Subcutaneous adipose tissue (tissue), 4 donors: ENCODE results near the gene CBX1. TPM values are rescaled to one million over a fixed set of nuclear protein-coding genes. Genes with fewer than 3 reads are reported as not detected.

ENCODE experiments used
- total RNA-seq, 4 donors: library from RNA; depleted of rRNA; stranded (reverse); fragments of >200 nt; gene quantifications; one replicate each; pipeline ENCODE4 v1.1.0, GENCODE V29; 2016
- TF ChIP-seq, protein P1 (sequence below): fragments of 450-650 bp; IDR thresholded peaks from one replicate; pipeline ENCODE4 v1.5.1; 2016; ENCODE audit warnings: low read depth, mild to moderate bottlenecking, control low read depth, antibody characterized with exemption, moderate library complexity

Gene CBX1
- total RNA-seq, 4 donors from 2014 or later, result 21.1 to 32.8 (median 27.9) TPM

DNA sequence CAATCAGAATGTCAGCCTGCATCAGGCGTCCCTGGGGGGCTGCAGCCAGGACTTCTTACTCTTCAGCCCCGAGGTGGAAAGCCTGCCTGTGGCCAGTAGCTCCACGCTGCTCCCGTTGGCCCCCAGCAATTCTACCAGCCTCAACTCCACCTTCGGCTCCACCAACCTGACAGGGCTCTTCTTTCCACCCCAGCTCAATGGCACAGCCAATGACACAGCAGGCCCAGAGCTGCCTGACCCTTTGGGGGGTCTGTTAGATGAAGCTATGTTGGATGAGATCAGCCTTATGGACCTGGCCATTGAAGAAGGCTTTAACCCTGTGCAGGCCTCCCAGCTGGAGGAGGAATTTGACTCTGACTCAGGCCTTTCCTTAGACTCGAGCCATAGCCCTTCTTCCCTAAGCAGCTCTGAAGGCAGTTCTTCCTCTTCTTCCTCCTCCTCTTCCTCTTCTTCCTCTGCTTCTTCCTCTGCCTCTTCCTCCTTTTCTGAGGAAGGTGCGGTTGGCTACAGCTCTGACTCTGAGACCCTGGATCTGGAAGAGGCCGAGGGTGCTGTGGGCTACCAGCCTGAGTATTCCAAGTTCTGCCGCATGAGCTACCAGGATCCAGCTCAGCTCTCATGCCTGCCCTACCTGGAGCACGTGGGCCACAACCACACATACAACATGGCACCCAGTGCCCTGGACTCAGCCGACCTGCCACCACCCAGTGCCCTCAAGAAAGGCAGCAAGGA lies 42.7 kb downstream of the CBX1 start:
- TF ChIP-seq, protein P1, sequence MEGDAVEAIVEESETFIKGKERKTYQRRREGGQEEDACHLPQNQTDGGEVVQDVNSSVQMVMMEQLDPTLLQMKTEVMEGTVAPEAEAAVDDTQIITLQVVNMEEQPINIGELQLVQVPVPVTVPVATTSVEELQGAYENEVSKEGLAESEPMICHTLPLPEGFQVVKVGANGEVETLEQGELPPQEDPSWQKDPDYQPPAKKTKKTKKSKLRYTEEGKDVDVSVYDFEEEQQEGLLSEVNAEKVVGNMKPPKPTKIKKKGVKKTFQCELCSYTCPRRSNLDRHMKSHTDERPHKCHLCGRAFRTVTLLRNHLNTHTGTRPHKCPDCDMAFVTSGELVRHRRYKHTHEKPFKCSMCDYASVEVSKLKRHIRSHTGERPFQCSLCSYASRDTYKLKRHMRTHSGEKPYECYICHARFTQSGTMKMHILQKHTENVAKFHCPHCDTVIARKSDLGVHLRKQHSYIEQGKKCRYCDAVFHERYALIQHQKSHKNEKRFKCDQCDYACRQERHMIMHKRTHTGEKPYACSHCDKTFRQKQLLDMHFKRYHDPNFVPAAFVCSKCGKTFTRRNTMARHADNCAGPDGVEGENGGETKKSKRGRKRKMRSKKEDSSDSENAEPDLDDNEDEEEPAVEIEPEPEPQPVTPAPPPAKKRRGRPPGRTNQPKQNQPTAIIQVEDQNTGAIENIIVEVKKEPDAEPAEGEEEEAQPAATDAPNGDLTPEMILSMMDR, result no peak

DNA sequence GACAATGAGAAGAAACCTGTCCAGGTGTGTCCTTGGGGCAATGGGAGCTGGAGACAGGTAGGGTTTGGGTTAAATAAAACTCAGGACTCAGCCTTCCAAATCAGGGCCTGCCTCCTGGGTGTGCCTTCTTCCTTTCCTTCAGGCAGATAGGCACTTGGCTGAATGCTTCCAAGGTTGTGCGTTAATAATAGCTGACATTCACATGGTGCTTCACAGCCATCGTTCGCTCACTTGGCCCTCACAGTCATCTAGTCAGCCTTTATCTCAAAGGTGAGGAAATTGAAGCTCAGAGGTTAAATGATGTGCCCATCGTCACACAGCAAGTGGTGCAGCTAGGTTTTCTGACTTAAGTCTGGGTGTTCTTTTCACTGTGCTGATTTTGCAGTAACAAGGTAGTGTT lies 43.7 kb downstream of the CBX1 start:
- TF ChIP-seq, protein P1, result no peak

DNA sequence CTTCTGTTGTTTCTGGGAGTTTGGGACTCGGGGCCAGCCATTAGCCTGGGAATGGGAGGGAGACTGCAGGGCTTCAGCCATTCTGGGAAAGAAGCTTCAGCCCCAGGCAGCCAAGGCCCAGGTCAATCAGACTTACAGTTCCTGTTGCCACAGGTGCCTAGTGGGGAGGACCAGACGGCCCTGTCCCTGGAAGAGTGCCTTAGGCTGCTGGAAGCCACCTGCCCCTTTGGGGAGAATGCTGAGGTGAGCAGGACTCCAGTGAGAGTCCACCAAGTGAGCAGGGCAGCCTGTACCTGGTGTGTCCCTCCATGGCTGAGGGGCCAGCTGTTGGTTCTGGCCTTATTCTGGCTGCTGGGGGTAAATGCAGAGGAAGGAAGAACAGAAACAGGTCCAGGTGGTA lies 44.4 kb downstream of the CBX1 start:
- TF ChIP-seq, protein P1, result no peak

DNA sequence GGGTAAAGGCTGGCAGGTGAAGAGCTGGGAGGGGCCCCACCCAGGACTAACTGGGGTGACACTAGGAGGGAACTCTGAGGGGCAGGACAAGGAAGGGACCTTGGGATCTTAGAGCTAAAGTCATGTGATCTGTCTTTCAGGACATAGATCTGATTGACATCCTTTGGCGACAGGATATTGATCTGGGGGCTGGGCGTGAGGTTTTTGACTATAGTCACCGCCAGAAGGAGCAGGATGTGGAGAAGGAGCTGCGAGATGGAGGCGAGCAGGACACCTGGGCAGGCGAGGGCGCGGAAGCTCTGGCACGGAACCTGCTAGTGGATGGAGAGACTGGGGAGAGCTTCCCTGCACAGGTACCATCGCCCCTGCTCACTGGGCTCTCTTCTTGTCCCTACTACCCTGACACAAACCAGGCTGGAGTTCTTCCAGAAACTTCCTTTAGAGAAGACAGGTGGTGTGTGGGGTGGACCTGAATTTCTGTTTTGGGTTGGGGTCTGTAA lies 45.0 kb downstream of the CBX1 start:
- TF ChIP-seq, protein P1, result no peak

DNA sequence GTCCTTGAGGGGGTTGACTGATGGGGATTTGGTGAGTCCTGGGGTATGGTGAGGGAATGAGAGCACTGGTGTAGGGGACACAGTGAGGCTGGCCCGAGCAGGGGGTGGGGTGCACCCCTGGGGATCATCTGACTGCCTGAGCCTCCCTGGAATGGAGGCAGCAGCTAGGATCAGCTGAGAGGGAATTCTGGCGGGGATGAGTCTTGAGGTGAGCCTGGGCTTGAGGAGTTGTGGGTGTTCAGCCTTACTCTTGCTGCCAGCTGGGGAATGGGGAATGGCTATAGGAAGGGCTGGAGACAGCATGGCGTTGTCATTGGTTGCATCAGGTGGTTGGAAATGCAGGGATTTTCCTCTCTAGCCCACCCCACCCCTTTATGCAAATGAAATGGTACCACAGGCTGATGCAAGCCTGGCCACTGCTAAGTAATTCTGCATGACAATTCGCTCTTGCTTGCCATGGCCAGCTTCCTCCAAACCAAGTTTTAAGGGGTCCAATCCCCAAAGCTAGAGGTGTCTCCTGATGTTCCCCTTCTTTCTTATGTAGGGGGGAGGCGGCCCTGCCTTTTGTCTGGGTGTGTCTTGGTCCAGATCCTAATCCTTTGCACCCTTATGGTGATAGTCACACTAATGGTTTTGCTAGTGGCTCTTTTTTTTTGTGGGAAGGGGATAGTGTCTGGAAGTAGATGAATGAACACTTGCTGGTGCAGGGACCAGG lies 45.6 kb downstream of the CBX1 start:
- TF ChIP-seq, protein P1, result no peak

DNA sequence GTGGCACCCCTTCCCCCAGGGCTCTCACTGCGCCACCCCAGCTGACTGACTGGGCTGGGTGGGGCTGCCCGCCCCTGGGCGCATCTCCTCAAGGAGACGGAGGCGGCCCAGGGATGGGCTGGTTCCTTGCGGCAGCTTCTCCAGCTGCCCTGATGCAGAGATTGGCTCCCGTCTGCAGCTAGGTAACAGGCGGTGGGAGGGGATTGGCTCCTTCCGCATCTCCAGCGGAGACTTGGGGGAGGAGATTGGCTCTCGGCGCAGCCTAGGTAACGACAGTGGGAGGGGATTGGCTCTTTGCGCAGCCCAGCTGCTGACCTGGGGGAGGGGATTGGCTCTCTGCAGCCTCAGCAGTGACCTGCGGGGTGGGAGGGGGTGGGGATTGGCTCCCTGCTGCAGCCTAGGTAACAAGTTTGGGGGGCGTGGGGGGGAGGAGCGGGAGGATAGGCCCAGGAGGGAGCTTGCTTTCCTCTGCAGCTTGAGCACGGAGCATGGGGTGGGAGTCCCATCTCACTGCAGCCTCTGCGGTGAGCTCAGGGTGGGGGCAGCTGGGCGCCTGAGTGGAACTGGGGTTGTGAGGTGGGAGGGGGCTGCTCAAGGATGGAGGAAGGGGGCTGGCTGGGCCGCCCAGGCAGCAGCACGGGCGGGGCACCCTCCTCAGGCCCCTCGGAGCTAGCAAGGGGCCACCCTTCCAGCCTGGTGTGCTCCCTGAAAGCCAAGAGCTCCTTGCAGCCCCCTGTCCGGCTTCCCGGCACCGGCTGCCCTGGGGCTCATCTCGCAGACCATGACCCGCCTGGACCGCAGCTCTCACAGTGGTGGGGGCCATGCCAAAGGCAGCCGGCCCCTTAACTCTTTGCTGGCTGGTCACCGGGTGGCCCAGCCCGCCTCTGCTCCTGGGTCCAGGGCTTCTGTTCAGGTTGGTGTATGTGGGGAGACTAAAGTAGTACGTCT lies 46.8 kb downstream of the CBX1 start:
- TF ChIP-seq, protein P1, result no peak
